NCI-H2227 (cell line): ENCODE data around the gene XPNPEP1.

Source experiments
- DNase-seq: peaks from one replicate; lab custom pipeline; 2025; ENCODE audit not compliant: unreplicated experiment; lab: John Stamatoyannopoulos, UW

XPNPEP1 gene

DNA sequence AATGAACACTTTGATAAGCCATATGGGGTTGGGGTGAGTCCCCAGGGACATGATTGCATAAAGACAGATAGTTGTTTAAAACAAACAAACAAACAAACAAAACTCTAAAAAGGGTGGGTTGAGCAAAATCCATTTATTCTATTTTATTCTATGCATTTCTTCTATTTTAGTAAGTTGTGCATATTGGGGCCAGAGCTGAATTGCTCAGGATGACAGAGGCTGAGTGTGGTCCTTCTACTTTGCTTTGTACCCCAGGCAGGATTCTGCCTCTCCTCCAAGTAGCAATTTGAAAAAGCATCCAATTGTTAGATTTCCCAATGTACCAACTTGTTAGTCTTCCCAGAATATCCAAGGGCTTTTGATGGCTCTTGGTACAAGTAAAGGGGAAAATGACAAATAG lies 29.2 kb upstream of the XPNPEP1 start:
- no peak for DNase-seq

DNA sequence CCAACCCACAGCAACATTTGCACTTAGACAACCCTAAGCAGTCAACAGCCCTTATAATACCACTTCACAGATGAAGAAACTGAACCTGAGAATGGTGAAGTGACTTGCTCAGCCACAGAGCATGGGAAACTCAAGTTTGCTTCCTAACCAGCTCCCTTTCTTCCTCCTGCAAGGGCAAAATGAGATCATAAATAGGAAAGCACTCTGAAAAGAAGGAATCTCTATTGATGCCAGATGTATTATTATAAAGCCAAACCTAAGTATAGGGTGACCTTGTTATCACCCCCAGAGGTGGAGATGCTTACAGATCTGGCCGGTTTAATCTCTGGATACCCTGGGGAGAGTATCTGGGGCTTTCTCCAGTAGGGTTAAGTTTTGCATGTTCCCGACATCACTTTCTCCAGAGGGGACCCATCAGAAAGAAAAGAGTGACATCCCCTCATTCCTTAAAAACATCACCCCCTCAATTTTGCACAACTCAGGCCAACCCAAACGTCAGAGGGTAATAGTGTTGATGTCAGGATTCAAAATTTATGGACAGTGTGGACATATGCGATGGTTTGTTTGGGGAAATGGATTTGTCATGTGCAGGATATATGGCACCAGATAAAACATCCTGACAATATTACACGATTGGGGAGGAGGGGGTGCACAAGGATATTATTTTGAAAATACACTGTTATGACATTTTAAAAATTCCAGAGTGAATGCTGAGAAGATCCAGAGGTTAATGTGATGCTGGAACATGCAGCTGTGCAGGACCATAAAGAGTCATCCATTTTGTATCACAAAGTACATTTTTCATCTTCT lies 24.0 kb upstream of the XPNPEP1 start:
- DNase-seq, result no peak

DNA sequence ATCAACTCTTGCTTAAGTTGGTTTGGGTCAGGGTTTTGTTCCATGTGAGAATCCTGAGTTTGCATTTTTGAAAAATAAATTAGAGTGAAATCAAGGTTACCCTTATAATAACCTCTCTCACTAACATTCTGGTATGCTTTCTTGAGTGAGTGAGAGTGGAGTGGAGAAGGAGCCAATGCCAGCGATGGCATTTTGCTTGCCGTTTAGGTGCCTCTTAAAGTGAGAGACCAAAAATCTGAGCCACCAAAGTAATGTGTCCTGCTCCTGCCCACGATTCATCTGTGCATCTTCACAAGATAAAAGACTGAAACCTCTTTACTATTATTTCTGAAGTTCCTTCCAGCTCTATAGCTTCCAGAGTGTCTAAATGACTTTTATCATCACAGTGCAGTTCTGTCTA lies 23.4 kb upstream of the XPNPEP1 start:
- DNase-seq, result no peak

DNA sequence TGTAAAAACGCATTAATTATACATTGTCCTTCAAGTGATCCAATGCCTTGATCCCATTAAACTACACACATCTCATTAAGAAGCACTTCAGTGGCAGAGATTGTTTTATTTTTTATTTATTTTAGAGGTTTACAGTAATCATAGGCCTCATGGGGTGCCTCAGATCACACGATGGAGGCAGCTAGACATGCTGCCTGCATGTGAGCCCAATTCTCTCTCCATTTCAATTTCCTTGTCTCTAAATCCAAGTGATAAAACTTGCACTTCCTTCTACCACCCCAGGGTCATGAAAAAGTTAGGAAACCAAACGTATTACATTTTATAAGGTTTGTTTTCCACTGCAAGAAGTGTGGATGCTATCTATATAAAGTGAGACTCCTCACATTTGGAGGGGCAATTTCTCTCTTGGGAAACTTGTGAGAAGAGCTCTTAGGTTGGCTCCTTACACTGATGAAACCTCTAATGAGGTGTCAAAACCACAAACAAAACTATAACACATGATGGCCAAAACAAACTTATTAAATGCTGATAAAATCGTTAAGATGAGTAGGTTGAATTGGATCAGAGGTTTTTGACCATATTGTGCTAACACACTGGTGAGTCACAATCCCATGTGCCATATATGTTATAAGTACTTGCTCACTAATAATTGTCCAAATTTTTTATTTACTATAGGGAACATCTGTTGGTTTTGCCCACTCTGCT lies 22.3 kb upstream of the XPNPEP1 start:
- DNase-seq, result no peak

DNA sequence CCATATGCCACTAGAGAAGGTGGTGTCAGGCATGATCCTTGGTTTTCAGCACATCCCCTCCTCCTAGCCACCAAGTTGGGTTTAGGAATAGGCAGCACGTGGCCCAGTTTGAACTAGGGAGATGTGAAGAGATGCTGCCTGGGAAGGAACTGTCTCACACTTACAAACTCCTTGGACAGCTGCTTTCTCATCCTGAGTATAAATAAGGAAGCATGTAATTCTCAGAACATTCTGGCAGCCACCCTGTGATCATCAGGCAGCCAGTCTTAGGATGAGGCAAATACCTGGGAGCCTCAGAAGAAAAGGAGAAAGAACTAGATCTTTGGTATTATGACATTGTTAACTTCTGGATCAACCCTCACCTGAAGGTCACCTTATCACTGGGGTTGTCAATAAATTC lies 21.3 kb upstream of the XPNPEP1 start:
- DNase-seq, result no peak

DNA sequence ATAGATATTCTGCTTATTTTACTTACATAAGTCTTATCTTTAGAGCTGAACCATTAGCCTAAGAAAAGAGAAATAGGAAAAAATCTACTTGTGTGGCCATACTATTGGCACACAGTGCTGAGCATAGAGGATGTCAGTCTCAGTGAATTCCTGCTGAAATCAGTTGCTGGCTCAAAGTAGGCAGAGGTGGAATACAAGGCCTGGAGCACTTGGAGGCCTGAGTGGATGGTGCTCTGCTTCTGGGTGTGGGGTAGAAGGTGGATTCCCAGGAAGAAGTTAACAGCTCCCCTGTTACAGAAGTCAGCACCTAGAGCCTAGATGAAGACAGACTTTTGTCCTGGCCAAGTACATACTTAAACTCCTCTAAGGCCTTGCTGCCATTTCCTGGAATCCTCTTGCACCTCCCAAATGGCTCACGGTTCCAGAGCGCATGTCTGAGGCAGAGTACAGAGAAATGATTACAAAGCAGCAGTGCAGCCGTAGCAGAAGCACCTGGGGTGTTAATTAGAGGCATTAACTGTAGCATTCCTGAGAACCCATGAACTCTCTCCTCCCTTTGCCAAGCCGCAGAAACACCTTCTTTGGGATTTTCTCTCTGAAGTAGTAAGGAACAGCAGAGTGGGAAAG lies 18.0 kb upstream of the XPNPEP1 start:
- DNase-seq, result peak; percentile 9

DNA sequence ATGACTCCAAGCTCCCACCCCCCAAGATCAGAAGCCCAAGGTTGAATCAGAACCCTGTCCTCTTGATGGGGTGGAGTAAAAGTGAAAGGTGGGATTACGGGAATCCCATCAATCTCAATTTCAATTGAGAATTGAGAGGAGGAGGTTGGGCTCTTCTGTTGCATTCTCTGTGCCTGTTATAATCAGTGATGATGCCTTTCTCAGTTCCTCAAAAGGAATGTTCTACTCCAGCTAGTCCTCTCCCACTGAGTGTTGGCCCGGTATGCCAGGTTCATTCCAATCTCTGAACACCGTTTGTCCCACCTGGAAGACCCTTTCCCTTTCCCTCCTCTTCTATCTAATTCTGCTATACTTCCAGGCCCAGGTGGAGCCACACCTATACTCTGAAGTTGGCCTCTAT lies 17.2 kb upstream of the XPNPEP1 start:
- DNase-seq, result no peak

DNA sequence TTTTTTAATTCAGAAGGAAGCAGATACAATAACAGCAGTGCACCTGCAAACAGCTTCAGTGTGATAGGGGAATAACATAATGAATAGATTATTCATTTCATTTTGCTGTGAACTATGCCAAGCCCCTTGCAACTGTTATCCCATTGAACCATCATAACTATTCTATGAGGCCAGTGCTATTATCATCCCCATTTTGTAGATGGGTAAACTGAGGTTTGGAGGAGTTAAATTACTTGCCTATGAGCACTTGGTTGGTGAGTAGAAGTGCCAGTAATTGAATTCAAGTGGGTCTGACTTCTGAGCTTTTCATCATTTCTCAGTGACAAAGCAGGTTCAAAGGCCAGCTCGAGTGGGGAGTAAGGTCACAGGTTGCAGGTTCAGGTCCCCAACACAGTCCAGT lies 16.8 kb upstream of the XPNPEP1 start:
- DNase-seq, result no peak

DNA sequence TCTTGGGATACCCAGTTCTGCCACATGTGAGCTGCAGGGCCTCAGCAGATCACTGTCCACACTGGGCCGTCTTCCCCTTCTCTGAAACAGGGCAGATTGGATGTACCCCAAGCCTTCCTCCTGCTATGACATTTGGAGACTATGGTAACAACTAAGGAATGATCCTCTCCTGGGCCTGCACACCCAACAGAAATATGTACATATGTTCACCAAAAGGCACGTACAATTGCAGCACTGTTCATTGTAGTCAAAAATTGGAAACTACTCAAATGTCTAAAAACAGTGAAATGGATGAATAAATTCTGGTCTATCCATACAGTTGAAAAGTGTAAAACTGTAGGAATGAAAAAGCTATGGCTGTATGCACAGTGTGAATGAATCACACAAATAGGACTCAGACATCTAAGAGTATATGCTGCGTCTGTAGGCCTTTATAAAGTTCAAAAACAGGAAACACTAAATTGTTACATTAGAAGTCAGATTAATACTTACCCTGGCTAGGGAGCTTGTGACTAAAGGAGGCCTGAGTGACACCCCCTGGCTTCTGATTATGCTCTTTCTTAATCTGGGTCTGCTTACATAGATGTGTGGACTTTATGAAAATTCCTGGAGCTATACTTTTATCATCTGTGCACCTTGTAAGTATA lies 16.1 kb upstream of the XPNPEP1 start:
- no peak for DNase-seq

DNA sequence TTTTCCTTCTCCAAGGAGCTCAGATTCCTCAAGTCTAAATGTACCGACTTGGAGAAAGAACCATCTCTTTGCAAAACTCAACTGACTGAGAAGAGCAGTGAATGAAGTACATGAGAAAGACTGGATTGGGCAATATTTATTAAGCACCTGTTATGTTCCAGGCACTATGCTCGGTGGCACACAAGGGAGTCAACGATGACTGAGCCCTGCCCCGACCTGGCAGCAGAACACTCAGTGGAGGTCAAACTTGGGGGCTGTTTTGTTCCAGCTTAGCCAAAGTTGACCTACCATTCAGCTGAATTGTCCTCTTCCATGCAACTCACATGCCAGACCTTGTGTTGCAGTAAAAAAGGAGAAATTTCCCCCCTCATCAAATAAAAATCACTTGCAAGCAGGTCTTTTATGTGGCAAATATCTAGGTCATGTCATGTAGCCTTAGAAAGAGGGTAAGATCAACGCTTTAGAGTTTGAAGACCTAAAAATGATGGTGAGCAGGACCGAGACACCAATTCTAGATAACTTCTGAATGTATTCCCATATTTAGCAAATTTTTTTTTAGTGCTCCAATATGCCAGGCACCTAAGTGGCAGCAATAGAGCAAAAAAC lies 14.3 kb upstream of the XPNPEP1 start:
- DNase-seq, result no peak

DNA sequence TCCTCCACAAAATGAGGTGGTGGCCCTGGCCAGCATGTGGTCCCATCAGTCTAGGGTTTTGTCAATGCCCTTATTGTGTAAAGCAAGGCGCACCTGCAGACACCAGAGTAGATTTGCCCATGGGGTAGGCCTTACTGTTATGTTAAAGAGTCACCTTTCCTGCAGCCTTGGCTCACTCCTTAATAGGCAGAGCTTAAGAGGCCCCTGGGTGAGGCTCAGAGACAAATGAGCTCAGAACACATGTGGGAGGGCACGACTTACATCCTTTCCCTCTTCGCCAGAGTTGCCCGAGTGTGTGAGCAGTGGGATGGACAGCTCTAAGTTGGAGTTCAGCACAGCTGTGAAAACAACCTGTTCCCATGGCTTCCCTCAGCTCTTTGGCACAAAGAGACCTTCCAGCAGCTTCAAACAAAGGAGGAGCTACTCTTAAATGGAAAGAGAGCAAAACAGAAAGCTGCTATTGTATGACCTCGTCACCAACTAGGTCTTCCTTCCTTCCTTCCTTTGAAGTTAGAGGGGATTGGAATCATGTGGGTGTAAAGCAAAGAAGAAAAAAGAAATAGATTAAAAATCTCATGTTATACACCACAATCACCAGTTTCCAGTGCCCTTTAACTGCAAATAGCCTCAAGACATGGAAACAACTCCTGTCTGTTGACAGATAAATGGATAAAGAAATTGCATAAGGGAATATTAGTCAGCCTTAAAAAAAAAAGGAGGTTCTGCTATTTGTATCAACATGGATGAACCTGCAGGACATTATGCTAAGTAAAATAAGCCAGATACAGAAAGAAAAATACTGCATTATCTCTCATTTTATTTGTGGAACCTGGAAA lies 11.9 kb upstream of the XPNPEP1 start:
- no peak for DNase-seq

DNA sequence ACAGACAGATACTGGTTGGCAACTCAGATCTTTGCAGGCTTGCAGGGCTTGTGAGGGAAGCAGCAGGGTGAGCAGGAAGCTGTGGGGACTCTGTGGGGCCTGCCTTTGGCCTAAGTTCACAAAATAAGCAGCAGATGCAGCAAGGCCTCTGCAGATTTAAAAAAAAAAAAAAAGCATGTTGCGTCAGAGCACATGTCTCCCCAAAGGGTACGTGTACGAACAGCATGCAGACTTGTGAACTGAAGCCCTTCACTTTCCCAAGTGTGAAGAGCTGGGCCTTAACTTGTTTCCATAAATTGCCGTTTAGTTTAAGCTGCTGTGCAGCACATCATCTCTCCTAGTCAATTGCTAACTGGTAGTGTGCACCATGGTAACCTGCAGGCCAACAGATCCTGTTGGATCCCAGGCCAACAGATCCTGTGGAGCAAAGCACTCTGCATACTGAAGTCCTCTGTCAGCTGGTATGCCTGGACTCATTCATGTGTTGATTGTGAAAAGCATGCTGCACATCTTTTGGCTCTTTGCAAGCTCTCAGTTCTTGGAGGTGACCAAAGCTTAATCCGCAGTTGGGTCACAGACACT lies 10.8 kb upstream of the XPNPEP1 start:
- no peak for DNase-seq

DNA sequence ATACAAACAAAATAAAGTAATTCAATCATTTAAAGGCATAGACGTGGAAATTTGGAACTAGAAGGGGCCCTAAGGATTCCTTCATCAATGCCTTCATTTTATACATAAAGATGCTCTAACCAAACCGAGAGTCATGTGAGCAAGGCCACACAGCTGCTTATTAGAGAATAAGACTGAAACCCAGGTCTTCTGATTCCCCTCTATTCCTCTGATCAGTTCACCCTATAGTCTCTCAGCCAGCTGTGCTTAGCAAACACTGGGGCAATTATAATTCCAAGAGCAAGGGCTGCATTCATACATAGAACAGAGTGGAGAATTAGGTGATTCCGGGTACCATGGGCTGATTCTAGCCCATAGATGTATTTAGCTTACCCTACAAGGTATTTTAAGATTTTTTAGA lies 9.7 kb upstream of the XPNPEP1 start:
- no peak for DNase-seq

DNA sequence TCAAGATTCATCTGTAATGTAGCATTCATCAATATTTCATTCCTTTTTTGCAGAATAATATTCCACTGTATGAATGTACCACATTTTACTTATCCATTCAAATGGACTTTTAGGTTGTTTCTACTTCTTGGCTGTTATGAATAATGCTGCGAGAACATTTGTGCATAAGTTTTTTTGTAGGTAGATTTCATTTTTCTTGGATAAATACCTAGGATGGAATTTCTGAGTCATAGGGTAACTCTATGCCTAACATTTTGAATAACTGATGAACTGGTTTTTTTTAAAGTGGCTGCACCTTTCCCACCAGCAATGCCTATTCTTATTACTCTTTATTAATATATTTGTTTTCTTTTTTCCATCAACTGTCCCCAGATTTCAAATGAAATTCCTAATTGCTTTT lies 9.1 kb upstream of the XPNPEP1 start:
- no peak for DNase-seq

DNA sequence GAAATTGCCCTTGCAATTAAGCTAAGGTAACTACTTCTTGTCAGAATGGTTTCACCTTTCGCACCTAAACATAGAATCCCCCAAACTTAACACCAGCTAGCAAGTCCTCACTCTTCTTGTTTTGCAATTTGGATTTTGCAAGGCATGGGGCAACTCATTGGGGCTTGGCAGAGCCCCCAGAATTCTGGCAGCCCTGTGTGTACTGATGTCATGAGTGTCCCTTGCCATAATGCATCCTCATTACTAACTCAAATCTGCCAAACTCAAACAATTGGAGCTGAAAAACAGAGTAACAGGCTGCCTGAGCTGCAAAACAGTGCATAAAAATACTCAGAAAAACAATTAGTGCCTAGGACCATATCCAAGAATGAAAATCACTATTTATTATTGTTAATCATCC lies 7.9 kb upstream of the XPNPEP1 start:
- no peak for DNase-seq

DNA sequence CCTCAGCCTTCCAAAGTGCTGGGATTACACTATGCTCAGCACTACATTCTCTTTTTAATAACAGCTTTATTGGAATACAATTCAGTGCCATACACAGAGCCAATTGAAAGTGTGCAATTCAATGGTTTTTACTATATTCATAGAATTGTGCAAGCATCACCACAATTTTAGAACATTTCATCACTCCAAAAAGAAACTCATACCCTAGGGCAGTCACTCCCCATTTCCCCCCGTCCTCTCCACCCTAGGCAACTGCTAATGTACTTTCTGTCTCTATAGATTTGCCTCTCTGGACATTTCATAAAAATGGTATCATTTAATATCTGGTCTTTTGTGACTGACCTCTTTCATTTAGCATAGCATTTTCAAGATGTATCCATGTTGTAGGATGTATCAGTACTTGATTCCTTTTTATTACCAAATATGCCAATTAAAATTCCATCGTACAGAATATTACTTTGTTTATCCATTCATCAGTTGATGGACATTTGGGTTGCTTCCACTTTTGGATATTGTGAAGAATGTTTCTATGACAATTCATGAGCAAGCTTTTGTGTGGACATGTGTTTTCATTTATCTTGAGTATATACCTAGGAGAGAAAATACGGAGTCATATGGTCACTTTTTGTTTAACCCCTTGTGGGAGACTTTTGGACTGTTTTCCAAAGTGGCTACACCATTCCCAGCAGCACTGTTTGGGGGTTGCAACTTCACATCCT lies 6.3 kb upstream of the XPNPEP1 start:
- no peak for DNase-seq

DNA sequence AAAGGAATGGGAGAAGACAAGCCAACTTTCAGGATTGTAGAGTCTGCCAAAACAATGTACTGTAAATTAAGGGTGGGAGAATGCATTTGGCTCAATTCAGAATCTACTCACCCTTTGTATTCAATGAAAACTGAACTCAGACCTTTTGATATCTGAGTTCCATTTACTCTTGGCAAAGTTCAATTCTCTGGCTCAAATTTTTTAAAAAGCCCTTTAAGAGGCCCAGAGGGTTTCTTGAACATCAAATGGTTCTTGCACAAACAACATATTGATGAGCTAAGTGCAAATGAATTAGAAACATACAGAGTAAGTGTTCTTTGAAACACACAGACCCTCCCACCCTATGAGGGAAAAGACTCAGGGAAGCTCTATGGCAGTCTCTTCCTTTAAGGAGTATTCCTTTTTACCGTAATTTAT lies 5.2 kb upstream of the XPNPEP1 start:
- DNase-seq, result peak; percentile 62

DNA sequence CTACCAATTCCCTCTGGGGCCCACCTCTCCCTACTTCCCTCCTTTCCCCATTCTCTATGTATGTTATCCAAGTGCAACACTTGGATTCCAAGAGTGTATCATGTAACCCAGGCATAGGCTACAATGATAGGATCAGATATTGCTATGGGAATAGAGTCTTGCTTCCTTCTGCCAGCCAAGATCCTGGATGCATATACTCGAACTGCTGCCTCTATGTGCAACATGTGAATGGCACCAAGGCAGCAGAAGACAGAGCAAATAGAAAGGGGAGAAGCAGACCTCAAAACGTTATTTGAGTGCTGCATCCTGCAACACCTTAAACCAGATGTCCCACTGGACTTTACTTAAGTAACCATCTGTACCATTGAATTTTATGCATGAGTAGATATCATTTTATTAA lies 3.5 kb upstream of the XPNPEP1 start:
- DNase-seq, result no peak

DNA sequence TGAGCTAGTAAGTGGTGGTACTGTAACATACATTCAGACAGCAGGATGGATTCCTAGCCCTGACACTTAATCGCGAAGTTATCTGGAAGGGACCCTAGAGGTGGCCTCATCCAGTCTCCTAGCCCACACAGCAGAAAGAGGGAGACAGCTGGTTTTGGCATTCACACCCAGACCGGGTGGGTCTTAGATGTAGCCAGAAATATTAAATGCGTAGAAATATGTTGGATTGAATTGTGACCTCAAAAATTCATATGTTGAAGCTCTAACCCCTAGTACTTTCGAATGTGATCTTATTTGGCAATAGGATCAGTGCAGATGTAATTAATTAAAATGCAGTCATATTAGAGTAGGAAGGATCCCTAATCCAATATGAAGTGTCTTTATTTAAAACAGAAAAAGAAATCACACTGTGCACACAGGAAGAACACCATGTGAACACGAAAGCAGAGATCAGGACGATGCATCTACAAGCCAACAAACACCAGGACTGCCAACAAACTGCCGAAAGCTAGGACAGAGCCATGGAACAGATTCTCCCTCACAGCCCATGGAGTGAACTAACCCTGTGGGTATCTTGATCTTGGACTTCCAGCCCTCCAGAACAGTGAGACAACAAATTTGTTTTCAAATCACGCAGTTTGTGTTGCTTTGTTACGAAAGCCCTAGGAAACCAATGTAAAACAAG lies 2.9 kb upstream of the XPNPEP1 start:
- no peak for DNase-seq
